Measurements from ENCODE around the gene CA9. TPM values are rescaled to one million over a fixed set of nuclear protein-coding genes. Genes with fewer than 3 reads are reported as not detected.

CA9 gene
- total RNA-seq, 4 donors from 2014 or later: 0.14 TPM; not detected in 3

GRCh38 chr9:35686222-35687203 is 12.8 kb downstream of the CA9 start:
- intact Hi-C loops (cut with DNase I; ENCODE audit: low total_unique reads): loop anchor here (5.0 kb wide), 1 partner anchor 41 kb away; no protein-coding TSS in a partner anchor
- H3K4me3 ChIP-seq: peak overlapping the region; percentile 57 to 71
- H3K4me1 ChIP-seq: peaks cover 4 to 7% of the 10 kb centered on the region in 2 donors
- H3K27ac ChIP-seq: peak overlapping the region; percentile 93 to 98
- TF ChIP-seq CTCF (IDR thresholded peaks at IDR 0.05) (no peak), POLR2A (IDR thresholded peaks at IDR 0.05) (no peak)
- no peaks in the 10 kb centered on the region for H3K36me3 ChIP-seq
- H3K27me3 ChIP-seq: no peaks in the 10 kb centered on the region
- no peaks in the 10 kb centered on the region for H3K9me3 ChIP-seq
- no peak for DNase-seq

GRCh38 chr9:35687306-35687705 is 13.6 kb downstream of the CA9 start:
- peak overlapping the region; percentile 57 to 71 for H3K4me3 ChIP-seq

DNA sequence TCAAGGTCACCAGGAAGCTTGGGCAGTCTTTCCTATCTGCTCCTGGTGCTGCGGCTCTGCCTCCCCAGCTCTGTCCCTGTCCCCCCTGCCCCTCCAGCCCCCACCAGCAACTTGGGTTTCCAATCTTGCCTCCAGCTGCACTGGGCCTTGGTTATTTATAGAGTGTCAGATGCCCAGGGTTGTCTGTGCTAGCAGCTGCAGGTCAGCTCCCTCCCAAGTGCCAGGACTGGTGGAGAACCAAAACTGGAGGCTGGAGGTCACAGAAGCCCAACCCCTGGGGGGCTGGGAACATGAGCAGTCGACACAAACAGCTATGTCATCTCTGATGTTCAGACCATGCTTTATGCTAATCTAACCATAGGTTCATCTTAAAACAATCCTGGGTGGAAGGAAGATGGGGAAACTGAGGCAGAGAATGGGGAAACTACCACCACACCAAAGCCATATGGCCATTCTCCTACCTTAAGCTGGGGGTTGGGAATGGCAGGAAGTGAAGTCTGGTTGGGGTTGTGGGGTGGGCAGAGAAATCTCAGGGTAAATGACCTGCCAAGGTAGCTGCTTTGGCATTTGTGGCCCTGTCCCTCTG is 14.3 kb downstream of the CA9 start:
- H3K36me3 ChIP-seq: no peaks in the 10 kb centered on the region

More at GRCh38 chr9:35687306-35687705, 13.6 kb downstream of the CA9 start:
- Histone ChIP-seq H3K27ac (peak overlapping the region; percentile 93 to 98), H3K27me3 (no peaks in the 10 kb centered on the region), H3K36me3 (no peaks in the 10 kb centered on the region), H3K4me1 (peaks cover 4 to 7% of the 10 kb centered on the region in 2 donors), H3K9me3 (no peaks in the 10 kb centered on the region)
- TF ChIP-seq CTCF (IDR thresholded peaks at IDR 0.05): no peak
- no peak for TF ChIP-seq POLR2A (IDR thresholded peaks at IDR 0.05)
- DNase-seq: no peak
- intact Hi-C loops (cut with DNase I; ENCODE audit: low total_unique reads): loop anchor here (5.0 kb wide), 1 partner anchor 40 kb away; no protein-coding TSS in a partner anchor

DNA sequence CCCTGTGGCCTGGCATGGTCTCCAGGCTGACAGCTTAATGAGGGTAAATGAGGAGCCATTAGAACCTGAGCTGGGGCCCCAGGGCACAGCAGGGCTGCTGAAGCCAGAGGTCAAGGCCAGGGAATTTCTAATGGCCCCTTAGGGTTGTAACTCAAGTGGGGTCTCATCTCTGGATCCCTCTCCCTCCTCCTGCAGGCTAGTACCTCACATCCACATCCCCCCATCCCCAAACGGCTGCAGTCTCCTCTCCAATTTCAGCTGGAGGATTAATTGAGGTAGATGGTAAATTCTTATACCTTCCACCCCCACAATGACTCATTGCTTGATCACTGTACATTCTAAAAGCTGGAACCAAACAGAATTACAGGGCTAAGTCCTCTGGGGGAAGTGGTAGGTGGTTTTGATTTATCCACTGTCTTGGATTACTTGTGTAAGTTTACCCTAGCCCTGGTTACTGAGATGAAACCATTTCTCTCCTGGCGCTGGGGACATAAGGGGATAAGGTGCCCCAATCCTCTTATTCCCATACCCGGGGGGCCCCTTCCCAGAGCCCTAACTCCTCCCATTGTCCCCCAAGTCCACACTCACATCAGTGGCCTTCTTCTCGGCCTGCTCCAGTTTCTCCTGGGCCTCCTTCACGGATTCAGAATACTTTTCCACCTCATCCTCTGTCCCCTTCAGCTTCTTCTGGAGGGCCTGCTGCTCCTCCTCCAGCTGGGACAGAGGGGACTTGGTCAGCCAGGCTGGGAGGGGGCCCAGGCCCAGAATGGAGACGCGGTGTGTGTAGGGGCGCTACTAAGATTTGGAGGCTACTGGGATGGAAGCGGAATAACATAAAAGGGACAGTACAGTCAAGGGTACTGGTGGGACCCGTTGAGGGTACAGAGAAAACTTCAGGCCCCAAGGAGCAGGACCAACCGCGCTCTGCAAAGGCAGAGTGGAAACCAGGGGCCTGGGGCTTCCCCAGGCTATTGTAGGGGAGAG is 15.1 kb downstream of the CA9 start:
- Histone ChIP-seq H3K9me3 (no peaks in the 10 kb centered on the region), H3K4me1 (peaks cover 0 to 4% of the 10 kb centered on the region in 2 donors), H3K36me3 (no peaks in the 10 kb centered on the region), H3K27ac (peak overlapping the region; percentile 93 to 98), H3K4me3 (peak overlapping the region; percentile 57 to 71), H3K27me3 (no peaks in the 10 kb centered on the region)
- no peak for DNase-seq
- intact Hi-C loops (cut with DNase I; ENCODE audit: low total_unique reads): loop anchor here (5.0 kb wide), 1 partner anchor 38 kb away; no protein-coding TSS in a partner anchor
- TF ChIP-seq CTCF (IDR thresholded peaks at IDR 0.05) (no peak), POLR2A (IDR thresholded peaks at IDR 0.05) (peak in 1 of 2 donors; percentile 9)

More for the DNA sequence above, 14.3 kb downstream of the CA9 start:
- Histone ChIP-seq H3K9me3 (no peaks in the 10 kb centered on the region), H3K4me3 (peak overlapping the region; percentile 57 to 71), H3K27ac (peak overlapping the region; percentile 93 to 98), H3K27me3 (no peaks in the 10 kb centered on the region), H3K4me1 (peaks cover 3 to 4% of the 10 kb centered on the region in 2 donors)
- DNase-seq: no peak
- intact Hi-C loops (cut with DNase I; ENCODE audit: low total_unique reads): loop anchor here (5.0 kb wide), 1 partner anchor 39 kb away; no protein-coding TSS in a partner anchor
- TF ChIP-seq CTCF (IDR thresholded peaks at IDR 0.05): no peak
- TF ChIP-seq POLR2A (IDR thresholded peaks at IDR 0.05): no peak

All from uterus (tissue), 4 donors.